ENCODE measurements around the gene PPP1R37. TPM values are rescaled to one million over a fixed set of nuclear protein-coding genes. Genes with fewer than 3 reads are reported as not detected.
A peak's percentile ranks its signal among the peaks of the same experiment; 100 is the strongest.
"Not testable (repeated sequence)": the region's sequence is repeated elsewhere in the genome, so short reads cannot be mapped to it uniquely, and the experiment has no call there.

Gene PPP1R37
- total and polyA plus RNA-seq, 2 donors (not counting 1 experiment from before 2014, with no cell fraction given), result 11.3 to 36.0 TPM

DNA sequence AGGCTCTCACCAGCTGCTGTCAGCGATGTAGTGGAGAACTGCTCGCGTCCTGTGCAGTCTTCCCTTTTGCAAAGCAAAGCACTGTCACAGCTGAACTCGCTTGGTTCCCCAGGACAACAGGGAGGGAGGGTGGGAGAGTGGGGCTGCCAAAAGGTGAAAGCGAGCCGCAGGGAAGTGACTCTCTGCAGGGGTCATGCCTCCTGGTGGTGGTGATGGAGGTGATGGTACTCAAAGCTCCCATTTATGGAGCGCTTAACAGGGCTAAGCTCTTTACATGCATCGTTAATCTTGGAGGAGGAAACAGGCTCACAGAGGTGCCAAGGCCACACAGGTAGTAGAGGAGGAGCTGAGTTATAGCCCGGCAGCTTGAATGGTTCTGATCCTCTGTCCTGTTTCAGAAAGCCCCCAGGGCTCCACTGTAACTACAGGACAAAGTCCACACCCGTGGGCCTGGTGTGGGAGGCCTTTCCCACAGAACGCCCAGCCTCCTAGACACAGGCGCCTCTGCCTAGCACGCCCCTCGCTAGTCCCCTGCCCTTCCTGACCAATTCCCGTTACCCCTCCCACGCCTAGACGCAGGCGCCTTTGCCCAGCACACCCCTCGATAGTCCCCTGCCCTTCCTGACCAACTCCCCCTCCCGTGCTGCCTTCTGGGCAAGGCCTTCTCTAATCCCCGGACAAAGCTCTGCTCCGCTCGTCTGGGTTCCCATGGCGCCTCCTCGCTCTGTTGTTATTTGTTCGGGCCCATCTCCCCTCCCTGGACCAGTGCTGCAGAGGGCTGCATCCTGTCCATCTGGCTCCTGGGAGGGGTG is 10.7 kb downstream of the PPP1R37 start:
- H3K36me3 ChIP-seq (ENCODE audit: control insufficient read depth, insufficient read depth, low read length), result no peaks in the 10 kb centered on the region
- peak overlapping the region in 1 of 4 experiments; percentile 14 for H3K4me3 ChIP-seq (replicated peaks in 1 of 4; ENCODE audit: control extremely low read depth in 1 of 4, insufficient read depth in 1 of 4, low read depth in 3 of 4, low read length in 4 of 4)
- DNase-seq (ENCODE audit: low read depth in 2 of 2), result no peak
- peaks cover 89% of the 10 kb centered on the region for H3K79me2 ChIP-seq (ENCODE audit: control insufficient read depth, insufficient read depth, low read length)
- H3K9ac ChIP-seq (ENCODE audit: insufficient read depth, low read length), result peak overlapping the region; percentile 32
- no peak overlapping the region for H3K27ac ChIP-seq (ENCODE audit: insufficient read depth, low read length)
- H3K4me2 ChIP-seq (ENCODE audit: extremely low read depth, insufficient read depth, low read length), result peak overlapping the region; percentile 63
- H2AFZ ChIP-seq (ENCODE audit: low read length), result no peak overlapping the region
- no peaks in the 10 kb centered on the region for H3K9me3 ChIP-seq (ENCODE audit: control insufficient read depth, insufficient read depth, low read depth, low read length)
- no peaks in the 10 kb centered on the region for H4K20me1 ChIP-seq (ENCODE audit: control insufficient read depth, extremely low read depth, insufficient read depth, low read length)
- H3K27me3 ChIP-seq (ENCODE audit: control insufficient read depth, insufficient read depth, low read length), result no peaks in the 10 kb centered on the region
- TF ChIP-seq EZH2 (IDR thresholded peaks at IDR 0.05; ENCODE audit: low read length, missing control alignments), result no peak
- TF ChIP-seq, protein P1, sequence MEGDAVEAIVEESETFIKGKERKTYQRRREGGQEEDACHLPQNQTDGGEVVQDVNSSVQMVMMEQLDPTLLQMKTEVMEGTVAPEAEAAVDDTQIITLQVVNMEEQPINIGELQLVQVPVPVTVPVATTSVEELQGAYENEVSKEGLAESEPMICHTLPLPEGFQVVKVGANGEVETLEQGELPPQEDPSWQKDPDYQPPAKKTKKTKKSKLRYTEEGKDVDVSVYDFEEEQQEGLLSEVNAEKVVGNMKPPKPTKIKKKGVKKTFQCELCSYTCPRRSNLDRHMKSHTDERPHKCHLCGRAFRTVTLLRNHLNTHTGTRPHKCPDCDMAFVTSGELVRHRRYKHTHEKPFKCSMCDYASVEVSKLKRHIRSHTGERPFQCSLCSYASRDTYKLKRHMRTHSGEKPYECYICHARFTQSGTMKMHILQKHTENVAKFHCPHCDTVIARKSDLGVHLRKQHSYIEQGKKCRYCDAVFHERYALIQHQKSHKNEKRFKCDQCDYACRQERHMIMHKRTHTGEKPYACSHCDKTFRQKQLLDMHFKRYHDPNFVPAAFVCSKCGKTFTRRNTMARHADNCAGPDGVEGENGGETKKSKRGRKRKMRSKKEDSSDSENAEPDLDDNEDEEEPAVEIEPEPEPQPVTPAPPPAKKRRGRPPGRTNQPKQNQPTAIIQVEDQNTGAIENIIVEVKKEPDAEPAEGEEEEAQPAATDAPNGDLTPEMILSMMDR (conservative IDR thresholded peaks at IDR 0.05 in 1 of 2, IDR thresholded peaks at IDR 0.05 in 1 of 2; ENCODE audit: low read depth in 1 of 2, low read length in 2 of 2), result peak in 1 of 2 donors; percentile 2
- H3K4me1 ChIP-seq (ENCODE audit: control insufficient read depth, extremely low read depth, insufficient read depth, low read length), result peaks cover 28% of the 10 kb centered on the region

DNA sequence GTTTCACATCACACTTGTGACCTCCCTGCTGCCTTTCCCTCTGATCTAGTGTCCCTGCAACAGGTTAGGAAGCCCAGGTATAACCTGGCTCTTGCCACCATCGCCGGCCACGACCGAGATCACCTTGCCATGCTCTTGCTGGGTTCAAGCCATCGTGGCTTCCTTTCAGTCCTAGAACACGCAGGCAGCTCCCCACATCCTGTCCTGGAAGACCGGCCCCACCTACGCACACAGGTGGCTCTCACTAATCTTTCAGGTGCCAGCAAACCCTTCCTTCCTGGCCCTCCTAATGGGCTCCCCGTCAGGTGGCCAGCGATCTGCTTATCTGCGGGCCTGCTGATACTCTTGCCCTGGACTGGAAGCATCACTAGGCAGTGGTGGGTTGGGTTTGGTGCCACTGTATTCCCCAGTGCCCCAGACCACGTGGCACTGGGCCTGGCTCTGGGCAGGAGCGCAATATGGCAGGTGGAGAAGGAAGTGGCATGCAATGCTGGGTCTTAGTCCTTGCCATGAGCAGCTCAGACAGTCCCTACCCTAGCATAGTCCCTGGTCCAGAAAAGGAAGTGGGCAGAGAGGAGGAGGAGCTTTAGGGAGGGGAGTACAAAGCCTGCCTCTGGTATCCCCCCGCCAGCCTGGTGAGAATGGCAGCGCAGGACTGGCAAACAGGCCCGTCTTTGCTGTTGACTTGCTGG is 11.8 kb downstream of the PPP1R37 start:
- H3K4me1 ChIP-seq (ENCODE audit: control insufficient read depth, extremely low read depth, insufficient read depth, low read length), result peaks cover 18% of the 10 kb centered on the region
- no peak overlapping the region for H3K4me2 ChIP-seq (ENCODE audit: extremely low read depth, insufficient read depth, low read length)
- H3K27ac ChIP-seq (ENCODE audit: insufficient read depth, low read length), result no peak overlapping the region
- H3K36me3 ChIP-seq (ENCODE audit: control insufficient read depth, insufficient read depth, low read length), result no peaks in the 10 kb centered on the region
- DNase-seq (ENCODE audit: low read depth in 2 of 2), result no peak
- no peaks in the 10 kb centered on the region for H4K20me1 ChIP-seq (ENCODE audit: control insufficient read depth, extremely low read depth, insufficient read depth, low read length)
- H3K4me3 ChIP-seq (replicated peaks in 1 of 4; ENCODE audit: control extremely low read depth in 1 of 4, insufficient read depth in 1 of 4, low read depth in 3 of 4, low read length in 4 of 4), result no peak overlapping the region
- no peaks in the 10 kb centered on the region for H3K27me3 ChIP-seq (ENCODE audit: control insufficient read depth, insufficient read depth, low read length)
- TF ChIP-seq EZH2 (IDR thresholded peaks at IDR 0.05; ENCODE audit: low read length, missing control alignments), result no peak
- TF ChIP-seq, protein P1 (conservative IDR thresholded peaks at IDR 0.05 in 1 of 2, IDR thresholded peaks at IDR 0.05 in 1 of 2; ENCODE audit: low read depth in 1 of 2, low read length in 2 of 2), result no peak
- H3K79me2 ChIP-seq (ENCODE audit: control insufficient read depth, insufficient read depth, low read length), result peaks cover 87% of the 10 kb centered on the region
- H2AFZ ChIP-seq (ENCODE audit: low read length), result no peak overlapping the region
- H3K9me3 ChIP-seq (ENCODE audit: control insufficient read depth, insufficient read depth, low read depth, low read length), result no peaks in the 10 kb centered on the region
- no peak overlapping the region for H3K9ac ChIP-seq (ENCODE audit: insufficient read depth, low read length)

DNA sequence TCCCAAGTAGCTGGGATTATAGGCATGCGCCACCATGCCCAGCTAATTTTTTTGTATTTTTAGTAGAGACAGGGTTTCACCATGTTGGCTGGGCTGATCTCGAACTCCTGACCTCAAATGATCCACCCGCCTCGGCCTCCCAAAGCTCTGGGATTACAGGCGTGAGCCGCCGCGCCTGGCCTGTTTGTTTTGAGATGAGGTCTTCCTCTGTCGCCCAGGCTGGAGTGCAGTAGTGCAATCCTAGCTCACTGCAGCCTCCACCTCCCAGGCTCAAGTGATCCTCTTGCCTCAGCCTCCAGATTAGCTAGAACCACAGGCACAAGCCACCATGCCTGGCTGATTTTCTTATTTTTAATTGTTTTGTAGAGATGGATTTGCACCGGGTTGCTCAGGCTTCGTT is 13.4 kb downstream of the PPP1R37 start:
- H3K27me3 ChIP-seq (ENCODE audit: control insufficient read depth, insufficient read depth, low read length); H2AFZ ChIP-seq (ENCODE audit: low read length); H3K9me3 ChIP-seq (ENCODE audit: control insufficient read depth, insufficient read depth, low read depth, low read length); H3K4me3 ChIP-seq (replicated peaks in 1 of 4; ENCODE audit: control extremely low read depth in 1 of 4, insufficient read depth in 1 of 4, low read depth in 3 of 4, low read length in 4 of 4); DNase-seq (ENCODE audit: low read depth in 2 of 2); H4K20me1 ChIP-seq (ENCODE audit: control insufficient read depth, extremely low read depth, insufficient read depth, low read length); H3K27ac ChIP-seq (ENCODE audit: insufficient read depth, low read length); H3K9ac ChIP-seq (ENCODE audit: insufficient read depth, low read length); H3K36me3 ChIP-seq (ENCODE audit: control insufficient read depth, insufficient read depth, low read length); H3K4me2 ChIP-seq (ENCODE audit: extremely low read depth, insufficient read depth, low read length): not testable (repeated sequence)
- Histone ChIP-seq H3K4me1 (ENCODE audit: control insufficient read depth, extremely low read depth, insufficient read depth, low read length) (peaks cover 12% of the 10 kb centered on the region), H3K79me2 (ENCODE audit: control insufficient read depth, insufficient read depth, low read length) (peaks cover 82% of the 10 kb centered on the region)

All from fibroblast of lung (primary cell).